Cerebellar nuclear complex (tissue), 1 donor: Measurements from ENCODE around the gene AURKAIP1.

Source experiments
- DNase-seq, 2 experiments: peaks; one replicate each; lab custom pipeline; 2025; lab: John Stamatoyannopoulos, UW

Gene AURKAIP1

DNA sequence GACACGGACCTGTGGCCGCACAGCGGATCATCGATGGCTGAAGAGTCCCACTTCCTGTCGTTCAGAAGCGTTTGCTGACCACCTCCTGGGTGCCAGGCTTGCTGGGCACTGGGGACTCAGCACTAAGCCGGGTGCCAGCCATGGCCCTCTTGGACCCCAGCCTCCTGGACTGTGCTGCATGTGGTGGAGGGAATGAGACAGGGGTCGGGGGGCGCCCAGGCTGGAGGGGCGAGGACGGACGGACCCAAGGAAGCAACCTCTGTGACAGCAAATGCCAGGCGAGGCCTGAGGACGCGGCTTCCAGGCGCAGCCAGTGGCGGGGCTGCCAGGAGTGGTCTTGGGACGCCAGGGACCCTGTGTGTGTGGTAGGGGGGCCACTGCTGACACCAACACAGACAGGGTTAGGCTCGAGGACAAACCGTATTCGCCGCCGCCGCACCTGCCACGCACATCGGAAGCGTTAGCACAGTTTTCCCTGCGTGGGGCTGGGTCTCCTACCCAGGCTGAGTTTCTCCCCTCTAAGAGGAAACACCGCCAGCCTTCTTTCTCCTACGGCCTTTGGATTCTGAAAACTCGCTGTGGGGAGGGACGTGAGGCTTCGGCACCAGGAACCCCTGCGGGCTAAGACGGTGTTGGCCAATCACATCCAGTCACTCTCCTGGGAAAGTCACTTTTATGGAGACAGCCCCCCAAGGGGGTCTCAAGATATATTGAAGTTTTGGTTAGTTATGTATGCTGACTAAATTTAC lies 13.6 kb downstream of the AURKAIP1 start:
- DNase-seq, result no peak

DNA sequence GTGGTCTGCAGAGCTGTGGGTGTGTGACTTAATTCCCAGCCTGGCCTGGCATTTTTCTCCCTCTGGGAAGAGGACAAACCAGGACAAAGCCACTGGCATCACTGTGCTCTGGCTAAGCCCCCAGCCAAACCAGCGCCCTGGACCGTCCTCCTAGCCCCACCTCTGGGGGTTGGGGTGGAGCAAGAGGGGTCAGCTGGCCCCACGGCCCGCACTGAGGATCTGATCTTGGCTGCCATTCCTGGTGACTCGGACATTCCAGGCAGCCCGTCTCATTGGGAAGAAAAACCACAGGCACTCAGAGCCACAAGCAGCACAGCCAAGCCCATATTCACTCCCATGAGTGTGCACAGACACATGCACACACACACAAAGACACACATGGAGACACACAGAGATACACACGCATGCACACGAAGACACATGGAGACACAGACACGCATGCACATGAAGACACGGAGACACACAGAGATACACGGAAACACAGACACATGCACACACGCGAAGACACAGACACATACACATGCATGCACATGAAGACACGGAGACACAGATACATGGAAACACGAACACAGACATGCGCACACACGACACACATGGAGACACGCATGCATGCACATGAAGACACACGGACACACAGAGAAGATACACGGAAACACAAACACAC lies 14.4 kb downstream of the AURKAIP1 start:
- DNase-seq, result no peak

DNA sequence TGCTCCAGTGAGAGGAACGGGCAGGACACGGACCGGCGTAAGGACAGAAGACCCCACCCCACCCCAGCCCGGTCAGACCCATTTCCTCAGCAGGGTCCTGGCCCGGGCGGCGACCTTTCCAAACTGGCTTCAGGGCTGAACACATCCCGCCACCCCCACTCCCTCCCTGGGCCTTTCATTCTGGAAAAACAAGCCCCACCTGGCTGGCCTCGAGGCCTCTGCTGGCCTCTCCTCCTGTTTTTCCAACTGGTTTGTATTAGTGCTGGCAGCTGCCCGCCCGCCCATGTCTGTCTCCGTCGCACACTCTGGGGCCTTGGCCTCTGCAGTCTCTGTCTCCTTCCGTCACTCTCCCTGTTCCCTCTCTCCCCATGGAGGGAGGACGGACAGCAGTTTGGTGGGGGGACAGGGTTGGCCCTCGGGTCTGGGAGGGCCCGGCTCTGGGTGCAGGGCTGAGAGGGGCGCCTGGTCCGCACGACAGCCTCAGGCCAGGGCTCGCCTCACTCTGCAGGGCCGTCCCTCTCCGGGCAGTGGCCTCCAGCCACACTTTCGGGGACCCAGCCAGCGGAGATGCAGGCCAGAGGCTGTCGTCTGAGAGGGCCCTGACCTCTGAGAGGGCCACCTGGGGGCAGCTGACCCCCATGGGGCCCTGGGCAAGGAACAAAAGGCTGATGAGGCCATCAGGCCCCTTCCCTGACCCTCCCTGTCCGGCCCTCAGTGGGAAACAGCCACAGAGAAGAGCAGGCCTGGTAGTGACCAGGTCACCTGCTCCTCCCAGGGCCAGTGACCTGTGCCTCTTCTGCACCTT lies 15.1 kb downstream of the AURKAIP1 start:
- no peak for DNase-seq

DNA sequence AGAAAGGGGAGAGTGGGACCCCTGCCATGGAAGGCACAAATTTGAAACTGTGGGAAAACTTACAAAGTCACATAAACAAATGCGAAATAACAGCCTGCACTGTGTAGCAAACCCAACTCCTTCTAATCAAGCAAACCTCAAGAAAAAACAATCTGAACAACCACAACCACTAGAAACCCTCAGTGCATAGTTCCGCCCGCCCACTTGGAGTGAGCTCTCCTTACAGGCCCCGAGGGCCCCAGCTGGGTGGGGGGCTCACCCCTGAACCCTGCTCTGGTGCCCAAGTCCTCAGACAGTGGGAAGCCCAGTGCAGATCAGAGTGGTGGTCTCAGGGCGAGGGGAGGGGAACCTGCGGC lies 15.7 kb downstream of the AURKAIP1 start:
- DNase-seq, result no peak

DNA sequence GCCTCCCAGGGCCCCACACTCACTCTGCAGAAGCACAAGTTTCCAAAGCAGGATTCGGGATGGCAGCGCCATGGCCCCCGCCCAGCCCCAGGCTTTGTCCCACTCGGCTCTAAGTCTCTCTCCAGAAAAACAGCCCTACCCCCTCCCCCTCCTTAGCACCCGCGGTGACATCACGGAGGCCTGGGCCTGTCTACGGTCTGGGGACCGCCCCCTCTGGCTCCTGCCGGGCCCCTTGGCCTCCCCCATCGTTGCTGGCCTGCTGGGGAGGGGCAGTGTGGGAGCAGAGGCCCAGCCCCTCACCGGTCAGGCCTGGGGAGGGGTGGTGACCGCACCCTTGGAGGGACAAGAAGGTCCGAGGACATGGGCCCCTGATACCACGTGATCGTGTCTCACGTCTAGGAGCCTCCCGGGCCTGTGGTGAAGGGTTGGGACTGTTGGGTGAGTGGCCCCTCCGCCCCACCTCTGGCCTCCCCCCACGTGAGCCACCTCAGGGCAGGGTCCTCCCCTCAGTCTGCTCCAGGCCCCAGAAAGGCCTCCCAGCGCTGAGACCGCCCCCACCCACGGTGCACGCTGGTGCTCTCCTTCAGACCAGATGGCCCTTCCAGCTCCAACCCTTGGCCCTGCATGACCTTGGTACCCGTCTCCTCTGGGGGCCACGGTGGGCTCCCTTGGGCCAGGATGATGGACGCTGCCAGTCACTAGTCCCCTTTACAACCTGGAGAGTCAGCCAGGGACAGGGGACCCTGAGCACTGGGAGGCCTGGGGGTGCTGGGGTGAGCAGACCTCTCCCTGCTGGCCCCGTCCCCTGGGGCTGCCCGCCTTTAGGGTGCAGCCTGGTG lies 16.4 kb downstream of the AURKAIP1 start, which contains the start of gene MXRA8:
Gene MXRA8, minus strand, starts transcription at position 123 of the 839 bp plus-strand sequence. Its CDS starts 51 bp downstream, at position 72.
- no peak for DNase-seq

DNA sequence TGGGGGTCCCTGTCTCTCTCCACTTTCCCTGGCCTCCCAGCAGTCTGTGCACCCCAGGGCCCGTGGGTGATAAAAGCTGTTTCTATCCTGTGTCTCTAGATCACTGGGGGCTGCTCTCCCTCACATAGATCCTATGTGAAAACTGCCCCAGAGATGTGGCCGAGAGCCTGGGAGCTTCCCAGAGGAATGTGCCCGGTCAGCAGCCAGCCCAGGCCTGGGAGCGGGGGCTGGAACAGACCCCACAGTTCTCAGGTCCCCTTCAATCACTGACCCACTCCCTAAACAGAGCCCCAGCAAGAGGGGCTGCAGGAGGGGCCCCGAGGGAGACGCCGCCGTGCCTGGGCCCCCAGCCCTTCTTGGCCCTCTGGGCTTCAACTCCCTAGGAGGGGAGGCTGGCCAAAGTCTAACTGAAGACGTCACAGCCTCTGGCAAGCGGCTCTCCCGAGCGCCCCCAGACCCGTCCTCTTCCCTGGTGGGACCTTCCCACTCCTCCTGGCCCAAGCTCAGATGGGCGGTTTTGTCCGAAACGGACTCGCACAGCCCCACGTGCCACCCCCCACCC lies 17.1 kb downstream of the AURKAIP1 start:
- DNase-seq, result no peak

DNA sequence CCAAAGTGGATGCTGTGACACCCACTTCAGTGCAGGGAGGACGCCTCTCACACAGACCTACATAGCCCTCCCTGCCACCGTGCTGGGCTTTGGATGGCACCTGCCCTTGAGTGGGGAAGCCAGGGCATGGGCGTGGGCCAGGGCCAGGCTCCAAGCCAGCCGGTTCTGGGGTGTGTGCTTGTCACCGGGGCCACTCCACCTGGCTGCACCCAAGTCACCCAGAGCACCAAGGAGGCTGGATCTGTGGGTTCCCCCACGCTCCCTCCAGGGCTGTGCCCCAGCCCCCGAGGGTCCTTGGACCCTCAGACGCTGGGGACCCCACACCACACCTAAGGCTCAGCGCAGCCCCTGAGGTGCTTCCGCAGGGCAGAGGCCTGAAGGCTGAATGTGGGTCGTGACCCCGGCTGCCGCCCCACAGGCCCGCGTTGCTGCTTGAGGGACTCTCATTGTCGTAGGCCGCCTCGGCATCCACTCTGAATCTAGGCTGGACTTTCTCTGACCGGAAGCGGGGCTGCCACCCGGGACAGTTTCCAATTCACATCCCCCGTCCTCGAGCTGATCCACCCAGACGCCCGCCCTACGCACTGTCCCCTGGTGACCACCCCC lies 18.1 kb downstream of the AURKAIP1 start:
- no peak for DNase-seq

DNA sequence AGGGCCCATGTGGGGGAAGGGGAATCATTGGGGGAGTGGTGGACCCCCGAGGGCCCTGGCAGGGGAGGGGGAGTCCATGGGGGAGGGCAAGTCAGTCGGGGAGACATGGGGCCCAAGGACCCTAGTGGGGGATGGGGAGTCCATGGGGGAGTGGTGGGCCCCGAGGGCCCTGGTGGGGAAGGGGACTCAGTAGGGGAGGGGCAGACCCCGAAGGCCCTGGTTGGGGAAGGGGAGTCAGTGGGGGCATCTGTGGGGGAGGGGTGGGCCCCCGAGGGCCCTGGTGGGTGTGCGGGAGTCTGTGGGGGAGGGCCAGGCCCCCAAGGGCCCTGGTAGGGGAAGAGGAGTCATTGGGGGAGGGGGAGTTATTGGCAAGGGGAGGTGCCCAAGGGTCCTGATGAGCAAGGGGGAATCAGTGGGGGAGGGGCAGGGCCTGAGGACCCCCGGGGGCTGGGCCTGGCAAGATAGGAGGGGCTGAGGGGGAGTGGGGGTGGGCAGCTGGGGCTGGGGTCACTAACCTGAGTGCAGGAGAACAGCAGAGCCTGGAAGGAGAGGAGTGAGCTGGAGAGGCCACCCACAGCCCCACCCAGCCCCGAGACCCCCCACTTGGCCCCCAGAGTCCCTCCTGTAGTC lies 18.7 kb downstream of the AURKAIP1 start:
- DNase-seq, result no peak

DNA sequence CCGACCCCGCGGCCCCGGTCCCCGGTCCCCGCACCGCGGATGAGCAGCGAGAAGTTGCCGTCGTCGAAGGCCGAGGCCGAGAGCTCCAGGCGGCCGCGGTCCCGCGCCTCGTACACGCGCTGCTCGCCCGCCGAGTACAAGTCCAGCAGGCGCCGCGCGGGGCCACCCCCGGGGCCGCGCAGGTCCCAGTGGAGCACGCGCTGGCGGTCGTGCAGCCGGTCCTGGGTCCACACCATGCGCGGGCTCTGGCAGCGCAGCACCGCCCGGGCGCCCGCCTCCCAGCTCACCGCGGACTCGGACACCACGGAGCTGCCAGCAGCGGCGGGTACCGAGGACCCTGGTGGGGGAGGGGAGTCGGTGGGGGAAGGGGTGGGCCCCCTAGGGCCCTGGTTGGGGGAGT lies 19.6 kb downstream of the AURKAIP1 start:
- DNase-seq, result no peak

DNA sequence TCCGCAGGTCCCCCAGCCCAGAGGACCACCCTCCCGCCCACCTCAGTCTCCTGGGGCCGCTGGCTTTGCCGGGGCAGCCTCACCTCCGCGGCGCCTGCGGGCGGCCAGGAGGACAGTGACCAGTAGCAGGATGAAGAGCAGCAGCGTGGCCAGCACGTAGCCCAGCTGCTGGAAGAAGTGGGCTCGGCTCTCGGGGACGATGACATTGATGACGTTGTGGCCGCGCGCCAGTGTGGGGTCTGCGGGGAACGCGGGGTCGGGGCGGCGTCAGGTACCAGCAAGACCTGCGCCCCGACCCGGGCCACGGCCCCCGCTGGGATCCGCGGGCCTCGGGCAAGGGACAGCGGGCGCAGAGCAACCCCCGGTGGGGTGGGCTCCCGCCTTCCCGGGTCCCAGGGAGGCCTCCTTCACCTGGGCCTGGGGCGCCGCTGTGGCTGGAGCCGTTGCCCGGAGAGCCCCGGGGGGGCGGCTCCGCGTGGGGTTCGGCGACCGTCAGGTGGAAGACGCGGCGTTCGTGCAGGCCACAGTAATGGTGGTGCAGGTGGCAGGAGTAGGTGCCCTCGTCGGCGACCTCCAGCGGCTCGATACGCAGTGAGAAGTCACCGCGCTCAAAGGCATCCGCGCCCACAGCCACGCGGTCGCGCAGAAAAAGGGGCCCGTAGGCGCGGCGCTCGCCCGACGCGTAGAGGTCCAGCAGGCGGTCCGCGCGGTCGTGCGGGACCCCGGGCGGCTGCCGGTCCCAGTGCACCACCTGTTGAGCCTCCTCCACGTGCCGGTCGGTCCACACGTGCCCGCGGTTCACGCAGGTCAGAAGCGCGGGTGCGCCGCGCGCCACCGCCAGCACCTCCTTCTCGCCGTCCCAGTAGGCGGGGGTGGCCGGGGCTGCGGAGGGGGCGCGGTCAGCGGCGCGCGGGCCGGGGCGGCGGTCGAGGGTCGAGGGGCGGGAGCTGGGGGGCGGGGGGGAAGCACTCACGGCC lies 20.4 kb downstream of the AURKAIP1 start:
- no peak for DNase-seq

DNA sequence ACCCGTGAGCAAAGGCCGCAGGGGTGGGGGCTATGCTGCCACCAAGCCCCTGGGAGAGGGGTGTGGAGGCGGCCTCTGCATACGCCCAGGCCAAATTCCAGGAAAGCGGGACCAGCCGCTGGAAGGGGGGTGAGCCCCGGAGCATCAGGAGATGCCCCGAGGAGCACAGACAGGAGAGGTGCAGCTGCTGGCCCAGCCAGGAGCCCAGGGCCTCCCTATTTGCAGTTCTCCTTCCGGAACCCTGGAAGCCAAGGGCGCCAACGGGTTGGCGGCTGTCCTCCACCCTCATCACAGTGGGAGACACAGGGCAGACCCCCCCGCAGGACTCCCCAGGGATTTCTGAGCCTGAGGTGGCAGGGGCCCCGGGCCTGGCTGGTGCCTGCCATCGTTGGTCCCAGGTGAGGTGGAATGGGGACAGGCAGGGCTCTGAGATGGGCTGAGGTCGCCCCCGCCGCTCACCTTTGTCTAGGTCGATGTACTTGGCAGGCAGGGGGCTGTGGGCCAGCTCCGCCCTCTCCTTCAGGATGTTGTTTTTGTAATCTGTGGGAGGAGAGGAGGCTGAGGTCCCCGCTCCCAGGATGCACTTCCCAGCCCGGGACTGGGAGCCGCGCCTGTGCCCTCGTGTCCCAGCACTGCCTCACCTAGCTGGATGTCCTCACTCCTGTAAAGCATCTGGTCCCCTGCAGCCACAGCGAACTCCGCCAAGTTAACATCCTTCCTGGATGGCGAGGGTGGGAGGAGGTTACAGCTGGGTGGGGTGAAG lies 21.4 kb downstream of the AURKAIP1 start:
- DNase-seq, result no peak

DNA sequence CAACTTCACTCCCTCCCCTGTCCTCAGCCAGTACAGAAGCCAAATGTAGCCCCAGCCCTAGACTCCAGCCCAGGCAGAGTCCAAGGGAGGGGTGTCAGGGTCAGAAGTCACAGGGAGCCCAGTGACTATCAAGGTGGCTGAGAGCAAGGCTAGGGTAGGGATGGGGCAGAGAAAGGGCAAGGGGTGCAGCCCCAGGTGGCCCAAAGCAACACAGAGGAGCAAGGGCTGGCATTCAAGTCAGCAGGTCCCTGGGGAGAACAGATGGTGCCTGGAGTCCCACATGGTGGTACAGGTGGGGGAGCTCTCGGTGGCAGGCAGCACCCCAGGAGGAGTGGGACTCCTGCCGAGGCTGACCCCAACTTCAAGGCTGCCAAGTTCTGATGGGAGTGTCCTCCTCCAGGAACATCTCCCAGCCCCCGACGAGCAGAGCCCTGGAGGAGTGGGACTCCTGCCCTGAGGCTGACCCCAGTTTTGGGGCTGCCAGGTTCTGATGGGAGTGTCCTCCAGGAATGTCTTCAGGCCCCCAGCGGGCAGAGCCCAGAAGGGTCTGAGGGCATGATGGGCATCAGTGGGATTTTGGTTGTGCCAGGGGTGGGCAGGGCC lies 22.1 kb downstream of the AURKAIP1 start:
- no peak for DNase-seq

DNA sequence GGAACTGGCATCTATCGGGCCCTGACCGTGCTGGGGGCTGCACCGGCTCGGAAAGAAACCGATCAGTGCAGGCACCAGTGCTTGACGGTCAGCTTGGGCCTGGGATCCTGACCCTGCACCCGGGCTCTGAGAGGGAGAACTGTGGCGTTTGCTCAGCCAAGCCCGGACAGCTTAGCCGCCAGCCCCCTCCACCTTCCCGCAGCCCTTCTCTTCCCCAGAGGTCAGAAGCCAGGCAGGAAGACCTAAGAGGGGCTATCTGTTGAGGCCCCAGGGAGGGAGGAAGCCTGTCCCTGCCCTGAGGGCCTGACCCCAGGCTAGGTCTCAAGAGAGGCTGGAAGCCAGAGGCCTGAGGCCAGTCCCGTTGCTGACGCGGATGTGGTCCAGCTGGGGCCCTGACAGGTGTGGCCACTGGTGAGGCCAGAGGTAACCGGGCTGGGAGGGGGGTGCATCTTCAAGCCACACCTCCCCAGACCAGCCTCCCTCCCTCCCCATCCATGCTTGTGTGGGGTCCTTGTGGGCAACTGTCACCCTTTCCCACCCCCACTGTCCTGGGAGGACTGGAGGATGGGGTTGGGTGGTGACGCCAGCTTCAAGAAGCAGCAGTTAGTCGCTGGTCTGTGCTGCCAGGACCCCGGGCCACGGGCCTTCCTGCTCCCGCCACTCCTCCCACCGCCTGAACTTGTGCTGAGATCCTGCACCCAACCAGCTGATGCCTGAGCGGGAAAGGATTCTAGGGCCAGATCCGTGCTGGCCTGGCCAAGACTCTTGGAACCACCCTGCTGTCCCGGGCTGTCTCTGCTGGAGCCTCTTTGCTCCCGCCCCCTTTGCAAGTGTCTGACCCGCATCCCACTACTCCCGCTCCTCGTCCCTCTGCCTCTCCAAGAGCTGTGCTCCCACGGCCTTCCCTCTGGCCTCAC lies 23.2 kb downstream of the AURKAIP1 start:
- DNase-seq, result no peak

DNA sequence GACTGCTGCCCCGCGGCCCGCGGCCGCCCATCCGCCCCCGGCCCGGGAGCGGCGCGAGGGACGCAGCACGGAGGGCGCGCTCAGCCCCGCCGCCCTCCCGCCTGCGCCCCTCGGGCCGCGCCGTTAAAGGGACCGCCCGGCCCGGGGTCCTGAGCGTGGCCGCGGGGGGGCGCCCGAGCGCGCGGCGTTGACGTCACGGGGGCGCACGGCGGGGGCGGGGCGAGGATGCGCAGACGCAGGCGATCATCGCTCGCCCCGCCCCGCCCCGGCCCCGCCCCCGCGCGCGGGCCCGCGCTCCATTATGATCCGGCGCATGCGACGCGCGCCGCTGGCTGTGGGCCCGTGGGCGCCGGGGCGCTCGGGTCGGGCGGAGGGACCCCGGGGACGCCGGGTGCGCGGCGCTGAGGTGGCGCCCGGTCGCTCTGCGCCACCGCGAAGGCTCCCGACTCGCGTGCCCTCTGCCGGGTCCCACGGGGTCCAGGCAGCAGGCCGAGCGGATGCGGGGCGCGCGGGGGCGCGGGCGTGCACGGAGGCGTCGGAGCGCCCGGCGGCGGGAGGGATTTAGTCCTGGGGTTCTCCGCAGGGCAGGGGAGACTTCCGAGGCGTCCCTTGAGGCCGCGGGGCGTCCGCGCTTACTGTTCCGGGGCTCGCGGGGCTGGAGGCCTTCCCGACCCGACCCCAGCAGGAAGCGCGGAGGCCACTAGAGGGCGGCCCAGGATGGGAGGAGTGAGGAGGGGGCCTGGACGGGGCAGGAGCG lies 25.6 kb downstream of the AURKAIP1 start, which contains the start of gene DVL1:
Gene DVL1, minus strand, starts transcription at position 163 of the 757 bp plus-strand sequence. CDS start 353 bp downstream, outside the sequence.
- no peak for DNase-seq

DNA sequence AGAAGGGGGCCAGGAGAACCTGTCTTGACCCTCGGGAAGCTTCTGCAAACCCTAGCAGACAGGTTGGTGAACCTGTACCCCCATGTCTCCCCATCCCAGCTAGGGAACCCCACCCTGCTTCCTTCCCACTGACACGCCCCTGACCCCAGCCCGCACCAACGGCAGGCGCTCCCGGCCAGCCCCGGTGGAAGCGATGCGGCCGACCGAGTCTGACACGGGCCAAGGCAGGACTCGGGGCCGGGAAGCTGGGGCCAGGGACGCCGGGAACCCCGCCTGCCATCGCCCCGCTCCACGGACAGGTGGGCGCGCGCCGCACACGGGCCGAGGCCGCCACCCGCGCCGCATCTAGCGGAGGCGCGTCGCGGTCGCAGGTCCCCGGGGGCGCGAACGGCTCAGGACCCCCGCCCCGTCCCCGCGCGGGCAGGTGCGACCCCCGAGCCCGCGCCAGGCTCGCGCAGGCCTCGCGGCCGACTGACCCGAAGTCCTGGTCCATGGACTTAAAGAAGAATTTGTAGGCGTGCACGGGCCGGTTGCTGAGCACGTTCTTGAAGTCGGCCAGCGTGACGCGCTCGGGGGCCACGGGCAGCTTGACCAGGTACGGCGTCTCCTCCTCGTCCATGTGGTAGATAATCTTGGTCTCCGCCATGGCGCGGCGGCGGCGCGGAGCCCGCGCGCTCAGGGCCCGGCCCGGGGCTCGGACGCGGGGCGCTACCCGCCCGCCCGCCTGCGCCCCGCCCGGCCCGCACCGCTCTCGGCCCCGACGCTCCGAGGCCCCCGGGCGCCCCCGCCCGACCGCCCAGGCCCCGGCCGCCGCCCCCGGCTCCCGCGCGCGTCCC lies 26.4 kb downstream of the AURKAIP1 start:
- no peak for DNase-seq
